HG03045 (cell line): ENCODE data around the gene TMEM63B.
A peak's percentile ranks its signal among the peaks of the same experiment; 100 is the strongest.

Experiments used
- ATAC-seq: cut with Tn5 transposase; IDR thresholded peaks from one replicate; pipeline ENCODE4 v1.9.1; 2021; ENCODE audit warnings: mild to moderate bottlenecking, moderate library complexity; ENCODE audit not compliant: unreplicated experiment

Gene TMEM63B

DNA sequence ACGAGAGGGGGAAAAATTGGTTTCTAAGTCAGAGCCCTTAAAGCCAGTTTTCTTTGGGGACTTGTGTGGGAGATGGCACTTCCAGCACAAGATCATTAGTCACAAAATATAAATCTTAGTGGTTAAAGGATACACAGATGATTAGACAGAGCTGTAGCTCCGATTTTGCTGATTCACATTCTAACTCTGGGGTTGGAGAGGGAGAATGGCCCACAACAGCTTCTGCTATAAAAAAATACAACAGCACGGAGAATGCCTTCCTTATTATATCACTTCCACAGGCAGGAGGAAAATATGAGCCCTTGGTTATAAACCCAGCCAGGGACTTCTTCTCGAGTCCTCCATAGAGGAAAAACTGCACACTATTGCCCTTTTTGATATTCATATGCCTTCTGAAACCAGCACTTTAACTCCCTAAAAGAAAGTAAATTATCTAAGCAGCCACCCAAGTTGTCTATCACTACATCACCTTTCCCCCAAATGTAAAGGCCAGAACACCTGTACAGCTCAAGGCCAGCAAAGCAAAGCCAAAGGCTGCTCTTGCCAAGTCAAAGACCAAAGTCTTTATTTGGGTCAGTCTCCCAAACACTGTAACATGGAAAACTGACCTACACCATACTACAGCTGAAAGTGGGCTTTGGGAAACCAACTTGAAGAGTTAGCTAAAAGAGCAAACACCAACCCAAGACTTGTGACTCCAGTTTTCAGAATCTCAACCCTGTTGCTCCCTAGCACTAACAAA, 10.5 kb upstream of the TMEM63B start:
- ATAC-seq = no peak

DNA sequence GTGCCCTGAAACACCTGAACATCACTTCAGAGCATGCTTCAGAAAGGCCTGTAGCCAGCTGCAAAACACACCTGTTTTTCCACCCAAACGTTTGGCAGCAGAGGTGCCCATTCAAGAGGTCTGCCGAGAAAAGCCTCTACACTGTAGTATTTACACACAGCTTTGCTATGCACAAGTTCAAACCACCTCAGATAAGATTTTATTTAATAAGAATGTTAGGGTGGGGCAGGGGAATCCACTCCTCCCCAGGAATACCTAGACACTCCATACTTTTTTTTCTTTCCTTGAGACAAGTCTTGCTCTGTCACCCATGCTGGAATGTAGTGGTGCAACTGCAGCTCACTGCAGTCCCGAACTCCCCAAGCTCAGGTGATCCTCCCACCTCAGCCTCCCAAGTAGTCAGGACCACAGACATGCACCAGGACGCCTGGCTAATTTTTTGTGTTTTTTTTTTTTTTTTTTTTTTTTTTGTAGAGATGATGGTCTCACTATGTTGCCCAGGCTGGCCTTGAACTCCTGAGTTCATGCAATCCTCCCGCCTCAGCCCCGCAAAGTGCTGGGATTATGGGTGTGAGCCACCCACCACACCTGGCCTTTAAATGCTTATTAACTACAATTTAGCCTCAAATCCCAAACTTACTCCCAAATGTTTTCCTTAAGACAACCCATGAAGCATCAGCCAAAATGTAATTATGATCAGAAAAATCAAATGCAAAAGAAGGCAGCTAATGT, 9.8 kb upstream of the TMEM63B start:
- ATAC-seq = no peak

DNA sequence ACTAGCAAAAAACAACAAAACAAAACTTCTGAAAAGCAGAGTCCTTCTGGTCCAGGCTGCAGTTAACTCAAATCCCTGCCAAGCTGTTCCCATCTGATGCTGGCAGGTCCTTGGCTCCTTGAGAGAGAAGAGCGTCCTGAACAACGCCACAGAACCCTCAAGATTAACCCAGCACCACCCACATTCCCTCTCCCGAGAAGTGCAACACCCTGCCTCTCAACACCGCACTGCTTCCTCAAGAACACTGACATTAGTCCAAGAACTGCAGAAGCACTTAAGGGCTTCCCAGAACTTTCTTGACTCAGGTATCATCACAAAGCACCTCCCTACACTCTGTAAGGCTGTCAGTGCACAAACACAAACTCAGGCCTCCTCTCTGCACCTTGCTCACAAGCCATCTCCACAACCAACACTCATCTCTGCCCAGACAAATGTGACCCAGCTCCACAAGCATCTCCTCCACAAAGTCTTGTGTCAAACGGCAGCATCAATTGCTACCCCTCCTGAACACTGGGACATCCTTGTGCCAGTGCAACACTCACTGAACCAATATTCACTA, 7.6 kb upstream of the TMEM63B start:
- ATAC-seq = no peak

DNA sequence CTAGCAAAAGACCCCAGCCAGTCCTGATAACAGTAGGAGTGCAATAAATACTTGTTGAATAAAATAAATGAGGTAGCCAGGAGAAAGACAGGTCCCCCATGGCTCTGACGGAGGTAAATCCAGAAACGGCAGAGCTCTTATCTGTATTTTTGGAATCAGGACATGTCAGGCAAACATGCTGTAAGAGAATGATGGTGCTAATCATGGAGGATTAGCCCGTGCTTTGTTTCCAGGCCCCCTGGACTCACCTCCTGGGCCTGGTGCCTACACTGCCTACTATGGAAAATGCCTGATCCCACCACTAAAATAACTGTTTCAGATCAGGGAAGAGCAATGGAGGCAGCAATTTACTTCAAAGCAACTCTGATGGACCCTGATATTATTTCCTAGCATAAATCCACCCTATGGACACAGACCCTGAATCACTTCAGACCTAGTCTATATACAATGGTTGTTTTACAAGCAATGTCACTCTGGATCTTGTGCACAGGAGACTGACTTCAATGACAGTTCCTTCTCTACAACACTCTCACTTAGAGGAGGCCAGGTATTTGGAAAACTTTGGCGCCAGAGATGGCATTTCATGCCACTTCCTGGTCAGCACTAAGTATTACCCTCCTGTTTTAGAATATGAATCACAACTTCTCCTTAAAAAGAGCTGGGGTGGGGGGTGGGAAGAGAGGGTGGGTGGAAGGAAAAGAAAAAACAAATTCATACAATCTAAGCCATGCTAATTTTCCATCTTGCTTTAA, 6.5 kb upstream of the TMEM63B start:
- ATAC-seq = no peak

DNA sequence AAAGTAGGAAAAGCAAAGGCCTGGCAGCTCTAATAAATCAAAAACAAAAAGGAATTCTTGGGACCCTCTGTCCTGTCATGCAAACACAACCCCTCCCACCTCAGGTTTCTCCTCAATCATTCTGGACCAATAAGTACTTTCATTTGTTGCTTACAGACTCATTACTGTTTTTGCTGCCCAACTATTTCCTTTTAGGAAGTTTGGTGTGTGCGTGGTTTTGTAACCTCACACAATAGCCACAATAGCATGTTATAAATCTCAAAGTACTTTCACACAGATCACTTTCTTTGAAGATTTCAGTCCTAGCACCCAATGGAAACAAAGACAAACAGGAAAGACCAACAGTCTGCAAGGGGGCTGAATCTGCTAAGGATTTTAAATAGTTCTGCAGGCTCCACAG, 4.6 kb upstream of the TMEM63B start:
- no peak for ATAC-seq

DNA sequence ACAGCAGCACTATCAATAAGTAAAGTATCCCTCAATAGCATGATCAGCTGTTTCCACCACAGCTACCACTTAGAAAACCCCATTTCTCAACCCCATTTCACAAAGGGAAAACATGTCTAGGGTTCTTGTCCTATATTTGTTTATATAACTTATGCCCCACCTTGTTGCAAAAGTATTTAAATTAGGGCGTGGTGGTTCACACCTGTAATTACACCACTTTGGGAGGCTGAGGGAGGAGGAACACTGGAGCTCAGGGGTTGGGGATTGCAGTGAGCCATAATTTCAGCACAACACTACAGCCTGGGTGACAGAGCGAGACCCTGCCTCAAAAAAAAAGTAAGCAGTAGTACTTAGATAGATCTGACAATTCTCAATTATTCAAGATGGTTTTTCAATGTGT, 3.8 kb upstream of the TMEM63B start:
- ATAC-seq = no peak

DNA sequence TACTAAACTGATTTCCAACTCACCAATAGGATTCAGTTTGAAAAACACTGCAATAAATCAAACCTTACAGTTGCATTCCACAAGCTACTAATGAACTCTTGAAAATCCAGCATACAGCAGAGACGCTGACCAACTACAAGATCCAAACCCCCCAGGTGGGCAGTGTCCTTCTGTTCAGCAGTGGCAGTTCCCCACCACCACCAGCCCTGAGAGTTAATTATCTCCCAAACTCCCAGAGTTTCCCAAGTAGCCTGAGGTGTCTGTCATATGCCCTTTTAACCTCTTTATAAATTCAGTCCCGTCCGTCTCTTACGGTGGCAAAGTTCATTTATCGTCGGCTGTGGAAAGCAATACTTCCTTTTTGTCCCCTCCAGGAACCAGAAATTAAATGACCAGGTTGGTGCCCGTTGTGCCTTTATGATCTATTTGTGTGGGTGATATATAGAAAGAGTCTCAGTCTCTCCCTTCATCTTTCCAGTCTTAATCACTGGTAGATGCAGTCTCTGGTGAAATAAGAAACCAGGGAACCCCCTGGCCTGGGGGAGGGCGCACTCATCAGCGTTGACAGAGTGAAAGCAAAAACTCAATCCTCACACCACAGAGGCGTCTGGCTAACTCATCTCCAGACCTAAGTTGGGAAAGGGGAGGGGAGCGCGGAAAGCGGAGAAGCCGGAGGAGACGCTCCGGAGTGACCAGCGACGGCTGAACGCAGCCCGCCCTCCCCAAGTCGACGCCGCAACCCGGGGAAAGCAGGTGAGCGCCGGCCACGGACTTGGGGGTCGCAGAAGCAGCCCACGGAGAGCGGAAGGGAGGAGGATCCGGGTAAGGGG, 819 bp upstream of the TMEM63B start:
- peak; percentile 46 for ATAC-seq

DNA sequence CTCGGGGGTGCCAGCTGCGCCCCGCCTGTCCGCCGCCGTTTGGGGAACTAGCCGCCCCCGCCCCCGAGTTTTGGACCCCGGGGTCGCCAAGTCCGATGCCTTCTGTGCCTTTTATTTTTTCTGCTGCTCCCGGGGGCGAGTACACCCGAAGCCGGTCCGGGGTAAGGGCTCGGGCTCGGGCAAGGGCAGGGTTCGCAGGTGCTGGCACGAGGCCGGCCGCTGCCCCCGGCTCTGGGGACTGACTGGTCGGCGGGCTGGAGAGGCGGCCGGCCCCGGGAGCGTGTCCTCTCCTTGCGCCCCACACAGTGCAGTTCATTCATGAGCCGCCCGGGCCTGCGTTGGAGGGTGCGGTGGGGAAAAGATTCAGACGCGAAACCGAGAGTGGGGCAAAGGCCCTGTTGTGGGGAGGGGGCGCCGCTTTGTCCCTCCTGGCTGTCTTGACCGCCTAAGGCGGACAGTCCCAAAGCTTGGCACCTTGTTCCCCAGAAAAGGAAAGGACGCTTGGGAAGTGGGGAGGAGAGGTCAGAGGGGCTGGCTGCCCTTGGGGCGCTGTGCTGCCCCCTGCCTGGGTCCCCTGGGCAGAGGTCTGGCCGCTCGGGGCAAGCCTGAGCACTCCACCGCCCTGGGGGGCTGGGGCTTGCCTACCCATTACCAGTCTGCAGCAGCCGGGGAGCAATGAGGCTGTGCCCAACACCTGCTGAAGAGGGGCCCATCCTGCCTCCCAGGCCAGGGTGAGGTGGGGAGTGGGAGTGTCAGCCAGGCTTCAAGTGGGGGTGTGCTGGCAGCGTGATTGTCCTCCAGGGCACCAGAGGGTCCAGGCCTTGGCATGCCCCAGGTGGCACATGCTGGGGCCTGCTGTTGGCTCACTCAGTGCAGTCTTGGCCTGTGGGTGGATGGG, 915 bp downstream of the TMEM63B start:
- ATAC-seq = no peak

DNA sequence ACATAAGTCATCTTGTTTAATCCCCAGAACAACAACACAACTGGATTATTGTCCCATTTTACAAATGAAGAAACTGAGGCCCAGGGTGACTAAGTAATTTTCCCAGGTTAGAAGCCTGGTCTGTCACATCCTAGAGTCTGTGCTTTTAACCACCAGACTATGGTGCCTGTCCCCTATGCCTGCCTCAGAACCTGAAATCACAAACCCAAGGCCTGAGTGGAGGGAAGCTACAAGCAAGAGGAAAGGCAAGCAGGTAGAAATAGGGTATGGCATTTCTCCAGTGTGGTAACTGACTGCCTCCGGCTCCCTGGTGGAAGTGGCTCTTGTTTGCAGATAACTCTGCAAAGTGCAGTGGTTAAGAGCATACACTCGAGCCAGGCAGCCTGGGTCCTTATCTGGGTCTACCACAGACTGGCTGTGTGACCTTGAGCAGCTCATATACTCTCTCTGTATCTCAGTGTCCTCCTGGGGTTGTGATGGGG, 2.5 kb downstream of the TMEM63B start:
- ATAC-seq = no peak

DNA sequence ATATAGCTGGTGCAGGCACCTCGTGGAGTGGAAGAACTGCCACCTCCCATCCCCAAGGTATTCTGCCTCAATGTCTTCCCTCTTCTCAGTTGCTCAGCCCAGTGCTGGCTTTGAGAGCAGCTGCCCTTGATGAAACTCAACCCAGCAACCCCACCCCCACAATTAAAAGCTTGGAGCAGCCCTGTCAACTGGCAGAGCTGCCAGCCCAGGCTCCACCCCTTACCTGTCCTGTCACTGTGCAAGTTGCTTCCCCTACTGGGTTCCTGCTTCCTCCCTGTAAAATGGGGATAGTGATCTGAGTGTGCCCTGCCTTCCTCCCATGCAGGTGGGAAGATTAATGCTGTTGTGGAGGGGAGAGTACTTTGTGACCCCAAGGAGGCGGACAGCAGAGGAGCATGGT, 4.5 kb downstream of the TMEM63B start:
- no peak for ATAC-seq

DNA sequence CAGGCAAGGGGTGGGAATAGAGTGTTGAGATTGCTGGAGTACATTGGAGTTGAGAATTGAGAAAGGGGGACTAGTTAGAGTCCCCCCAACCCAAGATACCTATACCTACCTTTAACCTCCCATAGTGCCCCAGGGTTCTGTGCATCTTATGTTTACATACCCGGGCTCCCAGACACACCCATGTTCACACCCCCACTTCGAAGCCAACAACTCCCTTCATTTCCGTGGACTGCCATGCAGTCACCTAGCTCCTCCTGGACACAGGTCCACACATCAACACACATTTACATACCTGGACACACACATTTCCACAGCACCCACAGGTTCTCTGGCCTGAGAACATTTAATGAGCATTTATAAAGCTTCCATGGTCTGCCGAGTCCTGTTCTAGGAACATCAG, 5.1 kb downstream of the TMEM63B start:
- no peak for ATAC-seq

DNA sequence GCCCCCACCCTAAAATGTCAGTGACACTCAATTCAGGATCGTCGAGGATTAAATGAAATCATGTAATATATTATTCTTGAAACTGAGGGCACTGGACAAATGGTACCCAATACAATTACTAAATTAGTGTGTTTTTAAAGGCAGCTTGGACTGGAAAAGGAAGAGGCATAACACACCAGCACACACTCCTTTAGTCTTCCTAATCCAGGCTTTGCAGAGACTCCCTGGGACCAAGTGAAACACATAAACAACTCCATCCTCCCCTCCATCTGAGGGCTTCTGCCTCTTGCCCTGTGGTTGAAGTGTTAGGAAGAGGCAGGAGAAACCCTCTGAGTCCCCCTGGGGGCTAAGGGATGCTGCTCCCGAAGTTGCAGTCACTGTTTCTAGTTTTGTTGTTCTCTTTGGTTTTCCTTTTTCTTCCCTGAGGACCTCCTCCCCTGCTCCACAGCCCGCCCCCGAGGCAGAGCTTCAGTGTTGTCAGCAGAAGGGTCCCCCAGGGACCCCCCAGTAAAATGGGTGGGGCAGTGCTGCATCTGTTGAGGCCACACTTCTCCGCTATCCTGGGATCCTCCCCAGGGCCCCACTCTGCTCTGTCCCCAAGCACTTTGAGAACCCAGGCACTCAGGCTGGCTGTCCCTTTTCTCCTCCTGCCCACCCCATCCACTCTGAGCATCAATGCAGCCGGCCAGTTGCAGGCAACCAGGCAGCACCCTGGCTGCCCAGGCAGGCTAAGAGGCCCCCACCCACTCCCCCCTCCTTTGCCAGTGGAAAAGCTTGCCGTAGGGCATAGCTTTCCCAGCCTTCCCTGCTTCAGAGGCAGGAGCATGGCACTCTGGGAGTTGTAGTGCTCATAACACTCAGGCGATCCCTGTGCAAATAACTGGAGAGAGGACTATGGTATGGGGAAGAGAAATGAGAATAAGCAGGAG, 5.9 kb downstream of the TMEM63B start:
- ATAC-seq = no peak

DNA sequence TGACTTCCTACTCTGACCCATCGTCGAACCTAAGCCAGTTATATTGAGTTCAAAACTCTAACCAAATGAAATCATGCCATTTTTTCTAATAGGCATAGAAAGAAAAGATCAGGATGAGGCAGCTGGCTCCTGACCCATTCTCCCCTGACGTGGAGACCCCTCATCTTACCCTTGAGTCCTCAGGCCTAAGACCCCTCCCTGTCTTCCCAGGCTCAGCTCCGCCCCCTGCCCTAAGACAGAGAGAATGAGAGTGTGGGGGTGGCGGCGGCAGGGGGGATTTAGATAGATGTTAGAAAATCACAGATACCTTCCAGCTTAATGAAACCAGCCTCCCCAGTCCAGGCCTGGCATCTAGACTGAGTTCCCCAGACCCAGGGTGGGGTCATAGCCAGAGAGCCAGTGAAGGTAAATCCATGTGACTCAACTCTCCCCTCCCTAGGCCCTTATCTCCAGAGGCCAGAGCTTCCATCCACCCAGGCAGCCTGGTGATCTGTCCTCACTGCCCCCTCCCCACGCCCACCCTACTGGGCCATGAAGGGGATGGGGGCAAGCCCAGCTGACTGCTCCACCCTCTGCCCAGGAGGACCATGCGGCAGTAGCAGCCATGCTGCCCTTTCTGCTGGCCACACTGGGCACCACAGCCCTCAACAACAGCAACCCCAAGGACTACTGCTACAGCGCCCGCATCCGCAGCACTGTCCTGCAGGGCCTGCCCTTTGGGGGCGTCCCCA, 6.8 kb downstream of the TMEM63B start:
- ATAC-seq = no peak

DNA sequence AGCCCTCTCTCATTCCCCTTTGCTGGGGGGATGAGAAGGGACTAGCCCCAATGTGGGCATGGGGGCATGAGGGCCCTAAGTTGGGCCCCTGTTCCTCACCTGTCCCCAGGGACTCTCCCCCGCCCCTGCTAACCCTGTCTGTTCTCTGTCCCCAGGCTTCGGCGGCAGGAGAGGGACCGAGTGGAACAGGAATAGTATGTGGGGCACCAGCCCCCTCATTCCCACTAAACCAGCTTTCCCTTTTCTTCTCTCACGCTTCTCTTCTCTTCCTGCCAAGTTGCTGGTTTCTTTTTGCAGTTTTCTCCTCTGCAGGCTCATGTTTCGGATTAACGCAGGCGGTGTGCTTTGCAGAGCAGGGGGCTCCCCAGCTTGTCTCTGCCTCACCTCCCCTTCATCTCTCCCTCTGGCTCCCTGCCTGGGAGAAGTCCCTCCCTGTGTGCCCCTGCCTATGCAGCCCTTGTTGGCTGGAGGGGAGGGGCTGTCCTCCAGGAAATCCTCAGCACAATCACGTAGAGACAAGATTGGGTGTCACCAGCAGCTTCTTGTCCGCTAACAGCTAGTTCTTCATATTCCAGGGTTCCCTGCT, 7.9 kb downstream of the TMEM63B start:
- no peak for ATAC-seq

DNA sequence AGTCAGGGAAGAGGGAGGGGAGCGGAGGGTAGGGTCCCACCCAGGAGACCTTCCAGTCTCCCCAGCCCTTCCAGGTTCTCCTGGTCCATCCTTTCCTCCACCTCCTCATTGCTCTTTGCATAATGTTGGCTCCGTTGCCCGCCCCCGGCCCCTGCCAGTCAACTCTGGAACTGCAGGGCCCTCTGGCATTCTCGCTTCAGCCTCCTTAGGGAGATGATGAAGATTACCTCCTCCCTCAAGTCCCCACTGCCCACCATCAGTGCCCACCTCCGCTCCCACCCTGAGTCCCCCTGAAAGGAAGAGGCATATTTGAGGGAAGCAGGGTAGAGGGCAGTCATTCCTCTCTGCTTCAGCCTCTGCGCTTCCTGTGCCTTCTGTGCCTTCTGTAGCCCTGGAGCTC, 8.5 kb downstream of the TMEM63B start:
- ATAC-seq = no peak

DNA sequence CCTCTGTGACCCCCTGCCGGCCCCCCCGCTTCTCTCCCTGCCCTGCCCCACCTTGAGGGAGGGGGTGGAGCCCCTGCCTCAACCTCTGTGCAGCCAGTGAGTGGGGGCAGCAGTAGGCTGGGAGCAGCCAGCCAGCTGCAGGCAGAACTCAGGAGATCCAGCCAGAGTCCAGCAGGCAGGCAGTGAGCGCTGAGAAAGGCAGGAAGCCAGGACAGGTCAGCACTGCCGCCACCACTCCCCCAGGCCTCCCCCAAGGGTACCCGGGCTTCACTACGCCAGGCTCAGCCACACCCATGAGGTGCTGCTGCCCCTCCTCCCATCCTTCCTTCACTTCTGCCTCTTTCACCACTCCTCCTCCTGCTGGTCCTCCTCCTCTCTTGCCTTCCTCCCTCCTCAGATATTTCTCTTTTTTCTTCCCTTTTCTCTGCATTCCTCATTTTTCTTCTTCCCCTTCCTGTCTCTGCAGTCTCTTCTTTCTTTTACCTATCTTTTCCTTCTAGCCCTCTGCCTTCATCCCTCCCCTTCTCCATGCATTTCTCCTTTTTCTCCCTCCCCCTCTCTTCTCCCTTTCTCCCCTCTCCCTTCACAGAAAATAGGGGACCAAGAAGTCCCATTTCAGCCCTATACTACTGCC, 11.5 kb downstream of the TMEM63B start:
- no peak for ATAC-seq

DNA sequence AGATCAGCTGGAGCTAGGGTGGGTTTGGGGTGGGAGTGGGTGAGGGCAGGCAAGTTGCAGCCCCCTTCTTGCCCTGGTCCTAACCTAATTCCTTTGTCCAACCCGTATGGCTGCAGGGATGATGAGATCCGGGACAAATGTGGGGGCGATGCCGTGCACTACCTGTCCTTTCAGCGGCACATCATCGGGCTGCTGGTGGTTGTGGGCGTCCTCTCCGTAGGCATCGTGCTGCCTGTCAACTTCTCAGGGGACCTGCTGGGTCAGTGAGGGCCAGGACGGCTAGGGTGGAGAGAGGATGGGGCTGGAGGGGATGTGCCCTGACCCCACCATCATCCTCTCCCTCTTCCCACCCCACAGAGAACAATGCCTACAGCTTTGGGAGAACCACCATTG, 12.0 kb downstream of the TMEM63B start:
- ATAC-seq = no peak
